ENCODE results near the gene RAP2B.
A peak's percentile ranks its signal among the peaks of the same experiment; 100 is the strongest.
"Not testable (repeated sequence)": the region's sequence is repeated elsewhere in the genome, so short reads cannot be mapped to it uniquely, and the experiment has no call there.

The RAP2B gene

GRCh38 chr3:153161714-153162512 lies at the start of gene RAP2B:
TSS of gene RAP2B (plus strand) at chr3:153162226. CDS start at chr3:153162694, 468 bp downstream.
- Histone ChIP-seq H3K9ac (peak within 1 kb of the TSS; percentile 93), H3K27ac (peak within 1 kb of the TSS; percentile 85), H3K4me3 (peak within 1 kb of the TSS; percentile 93), H3K27me3 (no peaks in the 10 kb centered on the region), H4K20me1 (peaks cover 48% of the 10 kb centered on the region), H3K9me3 (no peaks in the 10 kb centered on the region), H3K36me3 (no peaks in the 10 kb centered on the region), H3K4me1 (peaks cover 38% of the 10 kb centered on the region), H3K4me2 (peak within 1 kb of the TSS; percentile 84)
- TF ChIP-seq Cebpa-rat (IDR thresholded peaks at IDR 0.05), result no peak

DNA sequence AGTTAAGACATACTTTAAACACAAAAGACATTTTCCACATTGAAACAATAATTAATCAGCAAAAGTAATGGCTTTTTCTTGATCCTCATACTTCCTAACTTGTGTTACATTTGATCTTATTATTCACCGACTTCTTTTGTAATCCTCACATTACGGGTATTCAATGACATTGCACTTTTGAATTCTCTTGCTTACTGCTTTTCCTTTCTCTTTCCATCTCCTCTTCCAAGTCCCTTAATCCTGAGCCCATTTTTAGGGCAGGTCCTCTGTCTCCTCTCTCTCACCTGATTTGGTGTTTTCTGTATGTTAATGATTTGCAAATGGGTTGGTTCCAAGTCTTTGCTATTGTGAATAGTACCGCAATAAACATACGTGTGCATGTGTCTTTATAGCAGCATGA lies 48.5 kb upstream of the RAP2B start:
- Histone ChIP-seq H3K36me3 (no peaks in the 10 kb centered on the region), H3K9ac (no peak overlapping the region), H4K20me1 (no peaks in the 10 kb centered on the region), H3K4me2 (no peak overlapping the region), H3K27ac (no peak overlapping the region), H3K4me1 (no peaks in the 10 kb centered on the region), H3K4me3 (no peak overlapping the region), H3K9me3 (no peaks in the 10 kb centered on the region), H3K27me3 (no peaks in the 10 kb centered on the region)
- no peak for TF ChIP-seq Cebpa-rat (IDR thresholded peaks at IDR 0.05)

DNA sequence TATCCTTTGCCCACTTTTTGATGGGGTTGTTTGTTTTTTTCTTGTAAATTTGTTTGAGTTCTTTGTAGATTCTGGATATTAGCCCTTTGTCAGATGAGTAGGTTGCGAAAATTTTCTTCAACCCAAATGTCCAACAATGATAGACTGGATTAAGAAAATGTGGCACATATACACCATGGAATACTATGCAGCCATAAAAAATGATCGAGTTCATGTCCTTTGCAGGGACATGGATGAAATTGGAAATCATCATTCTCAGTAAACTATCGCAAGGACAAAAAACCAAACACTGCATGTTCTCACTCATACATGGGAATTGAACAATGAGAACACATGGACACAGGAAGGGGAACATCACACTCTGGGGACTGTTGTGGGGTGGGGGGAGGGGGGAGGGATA lies 47.8 kb upstream of the RAP2B start:
- H3K36me3 ChIP-seq, H3K4me2 ChIP-seq, H3K9me3 ChIP-seq, H3K9ac ChIP-seq, H3K27ac ChIP-seq, H3K4me1 ChIP-seq, H3K4me3 ChIP-seq, H3K27me3 ChIP-seq, H4K20me1 ChIP-seq: not testable (repeated sequence)

GRCh38 chr3:153115326-153115725 lies 46.7 kb upstream of the RAP2B start:
- Histone ChIP-seq H3K4me2 (no peak overlapping the region), H3K4me1 (no peaks in the 10 kb centered on the region), H3K4me3 (no peak overlapping the region), H3K9ac (no peak overlapping the region), H3K27me3 (no peaks in the 10 kb centered on the region), H3K27ac (no peak overlapping the region), H4K20me1 (no peaks in the 10 kb centered on the region), H3K36me3 (no peaks in the 10 kb centered on the region), H3K9me3 (no peaks in the 10 kb centered on the region)
- no peak for TF ChIP-seq Cebpa-rat (IDR thresholded peaks at IDR 0.05)

- TF ChIP-seq Cebpa-rat (IDR thresholded peaks at IDR 0.05), result no peak
- no peak overlapping the region for H3K4me2 ChIP-seq
- H3K36me3 ChIP-seq, result no peaks in the 10 kb centered on the region
- H3K27ac ChIP-seq, result no peak overlapping the region
- no peaks in the 10 kb centered on the region for H3K4me1 ChIP-seq
- H3K9ac ChIP-seq, result no peak overlapping the region
- no peak overlapping the region for H3K4me3 ChIP-seq
- H4K20me1 ChIP-seq, result no peaks in the 10 kb centered on the region
- no peaks in the 10 kb centered on the region for H3K9me3 ChIP-seq
- no peaks in the 10 kb centered on the region for H3K27me3 ChIP-seq
Measured at GRCh38 chr3:153127788-153128187, 34.2 kb upstream of the RAP2B start.

DNA sequence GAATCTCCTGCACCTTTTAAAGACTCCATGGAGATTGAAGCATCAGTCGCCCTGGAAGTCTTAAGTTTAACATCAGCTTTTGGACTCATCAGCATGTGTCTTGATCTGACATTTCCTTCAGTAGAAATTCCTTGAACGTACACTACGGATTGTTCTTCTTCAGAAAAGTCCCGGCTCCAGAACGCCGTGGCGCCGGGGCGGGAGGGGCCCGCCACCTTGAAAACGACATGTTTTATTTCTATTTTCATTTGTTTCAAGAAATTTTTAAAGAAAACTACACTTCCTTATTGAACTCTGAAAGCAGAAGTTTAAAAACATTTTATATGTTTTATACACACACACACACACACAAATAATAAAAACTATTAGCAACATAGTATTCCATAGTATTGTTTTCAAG lies 32.6 kb upstream of the RAP2B start:
- no peaks in the 10 kb centered on the region for H3K27me3 ChIP-seq
- H3K4me3 ChIP-seq, result no peak overlapping the region
- no peaks in the 10 kb centered on the region for H3K4me1 ChIP-seq
- no peaks in the 10 kb centered on the region for H3K9me3 ChIP-seq
- H3K27ac ChIP-seq, result no peak overlapping the region
- H3K36me3 ChIP-seq, result no peaks in the 10 kb centered on the region
- H3K9ac ChIP-seq, result no peak overlapping the region
- H3K4me2 ChIP-seq, result no peak overlapping the region
- no peaks in the 10 kb centered on the region for H4K20me1 ChIP-seq
- TF ChIP-seq Cebpa-rat (IDR thresholded peaks at IDR 0.05), result no peak

GRCh38 chr3:153129866-153130265 lies 32.2 kb upstream of the RAP2B start:
- H3K4me2 ChIP-seq, result no peak overlapping the region

DNA sequence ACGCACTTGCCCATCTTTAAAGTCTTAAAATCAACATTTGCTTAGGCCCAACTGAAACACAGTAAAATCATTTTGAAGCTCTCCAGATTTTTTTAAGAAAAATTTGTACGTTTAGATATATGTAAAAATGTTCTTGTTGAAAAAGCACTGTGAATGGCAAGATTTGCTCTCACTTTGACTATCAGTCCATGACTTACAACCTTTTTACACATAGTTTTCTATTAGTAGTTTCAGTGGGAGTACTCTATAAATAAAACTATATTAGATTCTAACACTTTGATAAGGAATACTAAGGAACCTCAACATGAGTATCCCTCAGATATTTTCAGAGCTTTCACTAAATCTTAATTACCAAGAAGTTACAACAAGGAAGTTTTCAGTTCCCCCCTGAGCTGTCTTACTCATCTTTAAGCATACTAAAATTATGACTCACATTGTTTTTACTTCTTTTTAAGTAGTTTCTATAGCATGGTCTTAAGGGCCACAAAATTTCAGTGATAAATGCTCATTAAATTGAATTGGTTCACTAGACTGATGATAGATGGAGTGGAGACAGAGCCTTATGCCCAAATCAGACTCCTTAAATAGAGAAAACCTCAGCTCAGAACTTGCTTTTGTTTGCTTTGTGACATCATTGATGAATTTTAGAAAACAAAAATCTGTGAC lies 31.6 kb upstream of the RAP2B start:
- Histone ChIP-seq H3K27me3 (no peaks in the 10 kb centered on the region), H3K4me1 (no peaks in the 10 kb centered on the region), H3K9ac (no peak overlapping the region), H3K4me2 (no peak overlapping the region), H4K20me1 (no peaks in the 10 kb centered on the region), H3K9me3 (no peaks in the 10 kb centered on the region), H3K27ac (no peak overlapping the region), H3K4me3 (no peak overlapping the region), H3K36me3 (no peaks in the 10 kb centered on the region)
- no peak for TF ChIP-seq Cebpa-rat (IDR thresholded peaks at IDR 0.05)

More at GRCh38 chr3:153129866-153130265, 32.2 kb upstream of the RAP2B start:
- Histone ChIP-seq H4K20me1 (no peaks in the 10 kb centered on the region), H3K4me1 (no peaks in the 10 kb centered on the region), H3K27ac (no peak overlapping the region), H3K4me3 (no peak overlapping the region), H3K36me3 (no peaks in the 10 kb centered on the region), H3K9ac (no peak overlapping the region), H3K9me3 (no peaks in the 10 kb centered on the region), H3K27me3 (no peaks in the 10 kb centered on the region)
- TF ChIP-seq Cebpa-rat (IDR thresholded peaks at IDR 0.05), result no peak

DNA sequence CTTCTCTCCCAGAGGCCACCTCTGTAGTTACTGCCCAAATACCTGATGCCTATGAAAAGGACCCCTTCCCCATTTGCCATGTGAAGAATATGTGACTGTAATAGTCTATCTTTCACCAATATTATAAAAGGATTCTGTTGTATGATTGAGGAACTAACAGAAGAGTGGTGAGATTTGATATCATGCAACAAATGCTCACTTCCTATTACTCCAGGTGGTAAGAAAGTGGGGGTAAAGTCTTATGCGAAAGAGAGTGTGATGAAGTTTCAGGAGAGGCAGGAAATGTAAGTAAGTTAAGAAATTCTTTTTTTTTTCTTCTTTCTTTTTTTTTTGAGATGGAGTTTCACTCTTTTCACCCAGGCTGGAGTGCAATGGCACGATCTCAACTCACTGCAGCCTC lies 24.4 kb upstream of the RAP2B start:
- no peak overlapping the region for H3K27ac ChIP-seq
- no peaks in the 10 kb centered on the region for H4K20me1 ChIP-seq
- H3K36me3 ChIP-seq, result no peaks in the 10 kb centered on the region
- no peaks in the 10 kb centered on the region for H3K27me3 ChIP-seq
- H3K4me1 ChIP-seq, result no peaks in the 10 kb centered on the region
- H3K9me3 ChIP-seq, result no peaks in the 10 kb centered on the region
- H3K9ac ChIP-seq, result no peak overlapping the region
- H3K4me3 ChIP-seq, result no peak overlapping the region
- TF ChIP-seq Cebpa-rat (IDR thresholded peaks at IDR 0.05), result no peak
- H3K4me2 ChIP-seq, result no peak overlapping the region
